DMS 273 (cell line): ENCODE measurements around the gene PTCHD1.

Experiments used
- DNase-seq: peaks from one replicate; lab custom pipeline; 2025; ENCODE audit not compliant: unreplicated experiment; lab: John Stamatoyannopoulos, UW

PTCHD1 gene

DNA sequence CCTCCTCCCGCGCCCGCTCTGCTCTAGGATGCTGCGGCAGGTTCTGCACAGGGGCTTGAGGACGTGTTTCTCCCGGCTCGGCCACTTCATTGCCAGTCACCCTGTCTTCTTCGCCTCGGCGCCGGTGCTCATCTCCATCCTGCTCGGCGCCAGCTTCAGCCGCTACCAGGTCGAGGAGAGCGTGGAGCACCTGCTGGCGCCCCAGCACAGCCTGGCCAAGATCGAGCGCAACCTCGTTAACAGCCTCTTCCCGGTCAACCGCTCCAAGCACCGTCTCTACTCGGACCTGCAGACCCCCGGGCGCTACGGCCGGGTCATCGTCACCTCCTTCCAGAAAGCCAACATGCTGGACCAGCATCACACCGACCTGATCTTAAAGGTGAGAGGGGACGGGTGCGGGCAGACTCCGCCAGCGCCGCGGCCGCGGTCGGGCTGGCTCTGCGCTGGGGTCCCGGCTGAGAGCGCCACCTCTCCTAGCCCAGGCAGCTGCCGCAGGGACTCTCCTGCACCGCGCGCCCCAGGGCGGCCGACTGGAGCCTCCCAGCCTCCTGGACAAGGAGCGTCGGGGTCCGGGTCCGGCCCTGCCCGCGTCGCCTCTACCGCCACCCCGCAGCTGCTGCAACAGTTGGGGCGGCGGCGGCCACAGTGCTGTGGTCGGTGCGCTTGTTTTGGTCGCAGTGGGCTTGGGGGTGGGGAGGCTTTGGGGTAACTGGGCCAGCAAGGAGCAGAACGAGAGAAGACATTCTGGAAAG lies at the start of gene PTCHD1:
PTCHD1 (plus strand) TSS at position 2 of the 752 bp plus-strand sequence; CDS start at position 29, 27 bp downstream.
- peak; percentile 57 for DNase-seq

DNA sequence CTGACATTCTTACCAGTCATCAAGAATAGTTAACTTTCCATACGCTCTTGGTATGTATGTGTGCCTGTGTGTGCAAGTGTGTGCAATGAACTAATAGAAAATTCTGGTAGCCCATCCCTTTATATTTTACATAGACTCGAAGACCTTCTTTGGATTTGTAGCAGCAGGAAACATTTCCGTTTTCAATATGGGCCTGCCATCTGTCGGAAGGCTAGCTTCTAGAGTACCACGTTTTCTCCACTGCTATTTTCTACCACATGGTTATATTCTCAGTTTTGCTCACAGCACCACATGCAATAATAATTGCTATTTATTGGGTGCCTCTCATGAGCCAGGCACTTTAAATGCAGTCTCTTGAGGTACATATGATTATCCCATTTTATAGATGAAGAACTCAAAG lies 47.9 kb upstream of the PTCHD1 start:
- DNase-seq, result no peak

DNA sequence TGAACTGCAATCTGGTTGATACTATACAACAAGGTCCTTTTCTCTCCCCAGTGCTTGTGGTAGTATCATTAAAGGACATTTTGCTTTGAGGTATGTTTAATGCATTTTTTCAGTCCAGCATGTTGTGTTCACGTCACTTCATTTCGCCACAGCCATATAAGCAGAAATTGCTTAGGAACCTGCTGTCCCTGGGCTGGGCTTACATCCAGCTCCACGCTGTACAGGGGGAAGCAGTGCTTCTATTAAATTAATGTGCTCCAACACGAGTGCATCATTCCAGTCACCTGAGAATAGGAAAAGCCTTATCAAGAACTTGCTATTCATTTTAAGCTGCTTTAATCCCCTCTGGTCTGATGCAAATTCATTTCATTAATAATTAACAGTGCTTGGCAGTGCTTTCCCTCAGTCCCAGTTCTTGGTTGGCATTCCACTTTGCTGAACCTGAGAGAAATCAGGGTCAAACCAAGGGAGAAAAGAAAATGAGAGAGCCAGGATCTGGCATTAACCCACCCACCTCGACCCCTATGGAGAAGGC lies 47.4 kb upstream of the PTCHD1 start:
- no peak for DNase-seq

DNA sequence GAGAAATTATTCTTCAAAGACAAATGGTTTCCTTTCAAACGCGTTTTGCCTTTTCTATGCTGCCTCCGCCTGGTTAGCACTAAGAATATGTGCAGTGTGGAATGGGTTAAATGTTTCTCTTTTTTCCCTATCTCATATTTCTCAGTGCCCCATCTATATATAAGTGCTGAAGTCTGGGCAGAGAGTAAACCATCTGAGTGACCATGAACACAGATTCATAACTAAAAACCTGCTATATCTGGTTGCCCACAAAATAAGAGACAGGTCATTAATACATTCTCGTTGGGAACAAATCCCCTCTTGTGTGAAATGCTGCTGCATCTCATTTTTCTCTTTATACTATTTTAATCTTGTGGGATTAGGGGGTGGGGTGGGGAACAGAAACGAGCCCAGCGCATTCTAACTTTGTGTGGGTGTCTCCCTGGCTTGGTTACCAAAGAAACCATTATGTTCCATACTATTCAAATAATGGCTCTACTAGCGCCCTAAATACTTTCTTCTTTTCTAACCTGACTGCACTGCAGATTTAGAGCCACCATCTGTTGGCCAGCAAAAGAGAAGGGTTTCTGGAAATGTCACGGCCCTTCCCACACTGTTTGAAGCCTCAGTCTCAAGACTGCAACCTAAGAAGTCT lies 42.2 kb upstream of the PTCHD1 start:
- DNase-seq, result no peak

DNA sequence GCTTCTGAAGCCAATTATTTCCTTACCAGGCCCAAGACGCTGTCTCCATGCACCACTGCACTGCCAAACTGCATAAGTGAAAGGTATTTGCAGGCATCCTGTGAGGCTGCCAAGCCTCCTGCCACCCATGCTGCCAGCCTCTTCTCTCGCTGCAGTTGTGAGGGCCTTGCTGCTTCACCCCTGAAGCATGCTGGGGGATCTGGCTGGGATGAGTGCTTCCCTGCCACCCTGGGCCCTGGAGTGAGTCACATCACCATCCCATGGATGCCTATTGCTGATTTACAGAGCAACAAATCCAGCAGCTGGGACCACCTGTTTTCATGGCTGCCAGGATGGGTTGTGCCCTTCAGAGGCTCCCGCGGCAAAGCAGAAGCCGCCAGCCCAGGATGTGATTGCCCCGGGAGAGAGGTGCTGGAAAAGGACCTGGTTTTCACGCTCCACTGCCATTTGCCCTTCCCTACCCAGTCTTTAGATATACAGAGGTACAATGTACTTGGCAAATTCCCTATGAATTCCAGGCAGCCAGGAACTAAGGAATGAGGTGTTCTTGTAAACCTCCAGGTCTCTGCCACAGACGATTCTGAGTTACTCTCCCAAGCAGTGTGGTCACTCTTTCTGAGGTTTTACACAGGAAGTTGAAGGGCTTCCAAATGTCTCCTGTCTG lies 41.5 kb upstream of the PTCHD1 start:
- DNase-seq, result peak; percentile 34

DNA sequence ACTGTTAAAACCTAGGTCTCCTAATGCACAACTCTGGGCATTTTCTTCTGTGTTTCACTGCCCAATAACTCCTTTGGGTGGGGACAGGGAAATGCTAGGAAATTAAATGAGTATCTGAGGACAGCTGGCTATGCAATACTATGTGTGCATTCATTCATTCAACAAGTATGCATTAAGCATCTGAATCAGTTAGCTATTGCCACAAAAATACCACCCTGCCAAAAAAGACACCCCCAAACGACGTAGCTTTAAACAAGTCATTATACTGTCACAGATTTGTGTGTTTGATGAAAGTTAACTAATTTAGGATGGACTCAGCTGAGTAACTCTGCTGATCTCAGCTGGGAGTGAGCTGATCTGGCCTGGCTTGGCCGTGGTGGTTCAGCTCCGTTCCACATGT lies 29.8 kb upstream of the PTCHD1 start:
- DNase-seq, result no peak

DNA sequence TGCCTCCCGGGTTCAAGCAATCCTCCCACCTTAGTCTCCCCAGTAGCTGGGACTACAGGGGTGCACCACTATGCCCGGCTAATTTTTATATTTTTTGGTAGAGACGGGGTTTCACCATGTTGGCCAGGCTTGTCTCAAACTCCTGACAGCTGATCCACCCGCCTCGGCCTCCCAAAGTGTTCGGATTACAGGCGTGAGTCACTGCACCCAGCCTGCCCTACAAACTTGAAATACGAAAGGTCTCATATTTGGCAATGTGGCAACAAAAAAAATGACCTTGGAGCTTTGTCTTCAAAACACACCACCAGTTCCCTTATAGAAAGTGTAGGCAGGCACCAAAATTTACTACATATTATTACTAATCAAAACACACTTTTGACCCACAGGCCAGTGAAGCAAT lies 22.9 kb upstream of the PTCHD1 start:
- no peak for DNase-seq

DNA sequence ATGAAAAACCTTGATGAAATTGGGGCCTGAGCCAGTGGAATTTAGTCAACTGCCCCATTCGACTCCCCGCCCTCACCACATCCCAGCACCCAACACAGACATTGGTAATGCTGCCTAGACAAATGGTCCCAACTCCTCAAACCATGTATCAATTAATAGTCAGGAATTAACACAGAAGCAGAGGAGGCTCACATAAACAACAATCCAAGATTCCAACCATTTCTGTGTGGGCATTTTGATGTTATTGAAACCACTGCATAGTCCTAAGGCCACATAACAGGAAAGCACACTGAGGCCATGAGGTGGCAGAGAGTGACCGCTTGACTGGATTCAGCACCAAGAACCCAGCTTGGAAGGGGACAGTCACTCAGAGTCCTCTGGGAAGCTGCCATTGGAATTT lies 22.5 kb upstream of the PTCHD1 start:
- DNase-seq, result no peak

DNA sequence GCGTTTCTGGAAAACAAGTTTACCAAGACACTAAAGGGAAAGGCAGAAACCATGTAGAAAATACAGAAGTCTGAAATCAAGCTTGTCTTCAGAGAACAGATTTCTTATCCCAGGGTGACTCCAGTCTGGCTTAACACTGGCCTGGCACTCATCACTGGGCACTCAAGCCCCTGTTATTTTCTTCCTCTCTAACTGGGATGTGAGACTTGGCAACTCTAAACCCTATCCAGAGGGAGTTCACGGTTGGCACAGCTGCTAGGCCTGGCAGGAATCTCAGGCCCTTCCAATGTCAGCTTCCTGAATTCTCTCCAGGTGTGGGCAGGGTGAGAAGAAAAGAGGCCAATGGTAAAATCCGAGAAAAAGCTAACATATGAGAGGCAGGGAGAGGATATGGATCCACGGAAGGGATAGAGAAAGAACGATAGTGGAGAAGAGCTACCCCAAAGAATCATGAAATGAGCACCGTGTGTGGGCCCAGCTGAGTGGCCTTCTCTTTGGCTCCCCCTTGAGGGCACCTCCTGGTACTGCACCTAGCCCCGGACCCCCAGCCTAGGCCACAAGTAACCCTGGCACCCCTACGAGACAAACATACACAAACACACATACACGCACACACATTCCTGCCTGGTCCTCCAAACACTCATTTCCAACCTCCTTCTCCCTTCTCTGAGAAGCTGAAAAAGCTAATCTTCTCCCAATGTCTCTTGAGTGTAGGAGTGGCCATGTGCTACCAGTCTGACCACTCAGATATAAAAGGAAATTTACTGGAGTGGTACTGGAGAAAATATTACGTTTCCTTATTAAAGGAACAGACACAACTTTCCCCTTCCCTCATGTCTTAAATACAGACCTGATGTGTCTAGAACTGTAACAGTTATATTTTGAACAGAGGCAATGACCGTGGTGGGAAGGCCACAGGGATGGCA lies 16.6 kb upstream of the PTCHD1 start:
- DNase-seq, result peak; percentile 68

DNA sequence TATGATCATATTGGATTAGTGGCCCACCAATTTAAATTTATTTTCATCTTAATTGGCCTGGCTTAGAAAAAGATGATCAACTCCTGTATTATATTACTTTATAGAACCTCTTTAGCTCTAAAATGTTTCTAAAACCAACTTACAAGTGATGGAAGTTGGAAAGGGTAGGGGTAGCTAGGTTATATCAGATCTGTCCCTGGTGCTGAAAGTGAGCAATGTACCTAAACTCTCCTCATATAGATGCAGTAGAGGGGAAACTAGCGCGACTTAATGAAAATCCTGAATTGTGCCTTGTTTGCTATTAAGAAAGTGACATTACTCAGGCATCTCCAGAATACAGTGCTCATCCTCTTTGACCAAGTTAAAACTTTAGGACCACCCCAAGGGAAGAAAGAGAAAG lies 7.5 kb upstream of the PTCHD1 start:
- no peak for DNase-seq

DNA sequence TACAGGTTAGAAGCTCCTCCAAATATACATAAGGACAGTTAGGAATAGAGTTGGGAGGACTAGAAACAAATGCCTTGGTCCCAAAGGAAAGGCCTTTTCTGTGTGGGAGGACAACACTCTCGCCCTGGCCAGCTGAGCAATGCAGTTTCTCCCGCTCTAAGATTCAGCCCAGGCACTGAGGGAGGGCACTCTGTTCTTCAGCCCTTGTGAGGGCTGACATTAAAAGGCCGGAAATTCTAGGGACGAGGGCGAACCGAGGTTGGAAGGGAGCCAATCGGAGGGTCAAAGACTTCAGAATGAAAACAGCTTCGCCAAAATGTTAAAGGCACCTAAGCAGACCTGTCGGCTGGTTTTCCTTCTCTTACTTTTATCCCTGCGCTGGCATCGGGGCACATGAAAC lies 2.9 kb upstream of the PTCHD1 start:
- DNase-seq, result no peak

DNA sequence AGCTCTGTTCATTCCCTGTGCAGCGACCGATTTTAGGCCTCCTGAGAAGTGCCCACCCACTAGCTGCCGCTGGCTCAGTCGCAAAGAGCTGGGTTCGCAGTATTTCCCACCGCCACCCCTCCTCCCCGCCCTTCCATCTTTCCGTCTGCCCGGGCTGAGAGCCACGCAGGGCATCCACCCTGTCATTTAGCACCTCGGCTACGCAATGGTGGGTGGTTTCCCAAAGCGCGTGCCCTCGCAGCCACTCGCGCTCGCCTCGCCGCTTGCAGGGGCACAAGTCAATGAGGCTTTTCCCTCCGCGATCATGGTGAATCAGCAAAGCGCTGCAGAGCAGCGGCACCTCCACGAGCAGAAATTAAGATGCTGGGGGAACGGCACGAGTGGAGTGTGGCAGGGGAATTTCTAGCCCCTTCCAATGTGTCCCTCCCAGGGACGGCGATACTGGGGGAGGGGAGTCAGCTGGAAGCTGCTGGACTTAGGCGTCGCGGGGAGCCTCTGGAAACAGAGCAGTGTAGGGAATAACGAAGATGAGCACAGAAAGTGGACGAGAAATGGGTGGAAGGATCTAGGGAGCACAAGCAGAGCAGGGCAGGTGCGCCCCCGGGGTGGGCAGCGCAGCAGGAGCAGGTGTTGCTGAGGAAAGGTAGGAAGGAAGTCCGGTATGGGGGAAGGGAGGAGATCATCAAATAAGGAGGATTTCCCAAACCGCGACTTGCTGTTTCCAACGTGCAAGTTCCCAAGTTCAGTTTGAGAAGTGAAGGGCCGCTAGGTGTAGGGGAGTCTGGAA lies 2.4 kb upstream of the PTCHD1 start:
- DNase-seq, result no peak

DNA sequence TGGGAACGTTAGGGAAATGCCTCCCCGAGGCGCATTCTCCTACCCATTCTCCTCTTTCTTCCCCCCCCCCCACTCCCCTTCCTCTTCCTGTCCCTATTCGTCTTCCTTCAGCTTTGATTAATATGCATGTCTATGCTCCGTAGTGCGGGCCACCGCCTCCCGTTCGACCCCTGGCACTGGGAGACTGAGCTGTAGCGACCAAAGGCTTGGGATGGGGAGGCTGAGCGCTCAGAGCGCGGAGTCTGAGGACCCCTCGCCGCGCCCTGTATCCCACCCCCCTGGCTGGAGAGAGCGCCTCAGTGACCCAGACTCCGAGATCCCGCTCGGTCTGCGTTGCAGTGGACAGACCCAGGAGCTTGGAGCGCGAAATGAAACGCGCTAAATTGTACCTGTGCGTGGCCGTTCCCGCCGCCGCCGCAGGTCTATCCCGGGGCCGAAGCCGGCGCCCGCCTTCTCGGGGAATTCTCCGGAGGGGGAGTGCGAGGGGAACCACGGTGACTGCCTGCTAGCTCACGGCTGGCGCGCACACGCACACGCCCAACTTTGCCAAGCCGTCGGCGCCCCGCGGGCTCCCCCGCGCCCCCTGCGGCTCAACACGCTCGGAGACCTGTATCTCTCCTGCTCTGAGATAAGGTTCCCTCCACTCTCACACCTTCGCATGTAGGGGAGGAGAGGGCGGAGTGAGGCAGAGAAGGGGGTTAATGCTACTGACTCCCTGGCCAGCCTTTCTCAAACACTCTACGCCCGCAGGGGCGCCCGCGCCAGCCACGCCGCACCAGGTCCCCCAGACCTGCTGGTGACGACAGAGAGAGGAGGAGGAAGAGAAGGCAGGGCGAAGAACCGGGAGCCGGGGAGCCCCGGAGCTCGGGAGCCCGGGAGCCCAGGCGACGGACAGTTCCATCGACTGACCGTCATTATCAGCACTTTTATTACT lies 1.5 kb upstream of the PTCHD1 start:
- DNase-seq, result peak; percentile 51

DNA sequence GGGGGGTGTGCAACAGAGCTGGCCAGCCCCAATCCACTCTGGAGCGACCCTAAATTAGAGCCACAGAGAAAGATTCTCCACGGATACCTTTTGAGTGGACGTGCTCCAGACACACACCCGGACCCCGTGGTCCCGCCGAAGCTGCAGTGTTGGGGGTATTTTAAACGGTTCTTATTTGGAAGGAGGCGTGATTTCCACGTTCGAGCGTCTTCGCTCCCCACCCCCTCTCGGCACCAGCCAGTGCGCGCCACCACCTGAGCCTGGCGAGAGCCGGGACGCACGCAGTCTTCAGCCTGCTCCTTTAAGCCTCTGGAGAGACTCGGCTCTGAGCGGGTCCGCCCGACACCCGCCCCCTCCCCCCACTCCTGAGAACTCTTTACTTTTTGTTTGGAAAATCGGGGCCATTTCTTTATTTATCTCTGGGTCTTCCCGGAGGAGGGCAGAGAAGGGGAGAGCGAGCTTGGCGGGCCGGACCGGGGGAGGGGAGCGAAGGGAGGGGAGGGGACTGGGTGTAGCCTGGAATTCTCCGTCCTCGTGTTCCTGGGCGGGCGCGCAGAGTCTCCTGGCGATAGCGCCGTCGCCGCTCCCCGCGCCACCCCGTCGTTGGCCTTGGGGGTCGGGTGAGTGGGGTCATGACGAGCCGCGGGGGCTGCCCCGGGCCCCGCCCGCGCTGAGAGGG lies 668 bp upstream of the PTCHD1 start:
- peak; percentile 76 for DNase-seq

DNA sequence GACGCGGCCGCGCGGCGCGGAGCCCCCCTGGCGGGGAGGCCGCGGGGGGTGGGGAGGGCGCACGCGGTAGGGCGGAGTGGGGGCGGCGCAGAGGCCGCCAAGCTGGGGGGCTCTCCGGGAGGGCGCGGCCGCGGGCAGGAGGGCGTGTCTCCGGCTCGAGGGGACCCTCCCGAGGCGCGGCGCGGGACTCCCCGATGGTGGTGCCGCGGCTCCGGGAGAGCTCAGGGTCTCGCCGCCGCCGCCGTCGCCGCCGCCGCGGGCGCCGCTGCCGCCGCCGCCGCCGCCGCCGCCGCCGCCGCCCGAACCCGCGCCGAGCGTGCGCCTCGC lies 165 bp upstream of the PTCHD1 start:
- no peak for DNase-seq

DNA sequence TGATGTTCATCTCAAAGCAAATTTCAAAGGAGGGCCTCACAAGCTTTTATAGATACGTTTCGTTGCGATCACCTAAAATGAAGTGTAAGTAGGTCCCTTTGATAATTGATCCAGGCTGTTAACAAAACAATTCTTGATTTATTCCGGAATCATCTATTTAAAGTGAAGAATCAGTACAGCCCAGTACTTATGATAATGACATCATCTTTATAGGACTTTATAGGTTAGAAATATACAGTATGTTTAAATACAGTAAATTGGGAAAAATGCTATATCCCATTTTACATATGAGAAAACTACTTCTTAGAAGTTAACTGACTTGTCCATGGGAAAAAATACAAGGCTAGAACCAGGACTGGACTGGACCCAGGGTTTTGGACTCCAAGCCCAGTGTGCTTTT lies 3.7 kb downstream of the PTCHD1 start:
- no peak for DNase-seq

DNA sequence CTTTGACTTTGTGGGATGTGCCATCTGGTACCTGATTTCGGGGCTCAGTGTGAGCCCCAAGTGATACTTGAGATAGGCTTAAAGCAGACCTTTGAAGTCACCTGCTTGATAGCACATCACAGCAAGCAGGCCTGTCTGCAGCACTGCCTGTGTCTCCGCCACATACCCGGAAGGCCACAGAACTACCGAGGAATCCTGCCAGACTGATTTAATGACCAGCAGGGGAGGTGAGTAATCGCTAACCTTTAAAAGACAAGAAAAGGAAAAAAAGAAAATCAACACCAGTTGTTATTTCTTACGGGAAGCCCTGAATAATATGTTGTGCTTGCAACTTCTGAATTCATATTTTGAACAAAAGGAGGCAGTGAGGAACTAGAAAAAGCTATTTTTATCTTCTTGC lies 6.8 kb downstream of the PTCHD1 start:
- DNase-seq, result peak; percentile 6

DNA sequence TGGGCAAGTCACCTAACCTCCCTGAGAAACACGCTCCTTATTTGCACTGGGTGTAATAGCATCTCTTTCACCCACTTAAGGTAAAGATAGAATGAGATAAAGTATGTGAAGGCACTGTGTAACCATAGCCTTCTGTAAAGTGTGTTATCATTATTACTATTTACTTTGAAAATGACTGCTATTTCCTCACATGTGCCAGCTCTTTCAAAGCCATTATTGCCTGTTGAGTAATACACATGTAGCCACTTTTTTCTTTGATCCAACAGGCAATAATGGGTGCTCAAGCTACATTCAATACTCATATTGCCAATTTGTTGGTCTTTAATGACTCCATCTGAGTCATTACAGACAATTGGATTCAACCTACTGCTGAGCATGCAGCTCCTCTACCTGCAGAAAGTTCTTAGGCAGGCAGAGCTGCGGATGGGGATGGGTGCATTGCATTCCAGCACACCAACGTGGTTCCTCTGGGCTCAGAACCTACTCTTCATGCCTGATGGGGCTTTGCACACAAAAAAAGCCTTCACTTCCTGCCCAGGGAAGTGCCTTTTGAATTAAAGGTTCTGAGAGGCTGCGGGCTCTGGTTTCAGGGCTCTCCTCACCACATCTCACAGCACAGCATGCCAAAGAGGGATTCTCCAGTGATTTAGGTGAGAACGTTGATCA lies 9.7 kb downstream of the PTCHD1 start:
- DNase-seq, result no peak
